ENCODE data around the gene ITGB1. TPM values are rescaled to one million over a fixed set of nuclear protein-coding genes. Genes with fewer than 3 reads are reported as not detected.

Gene ITGB1
- total and polyA plus RNA-seq, 10 of the 15 experiments (the other 5 are each of a cell fraction or from before 2014, with no cell fraction given): 2.8 to 20.7 (median 10.4) TPM

GRCh38 chr10:32940321-32941301 is 17.4 kb downstream of the ITGB1 start:
- peaks cover 39% of the 10 kb centered on the region for H3K4me1 ChIP-seq (ENCODE audit: control insufficient read depth, insufficient read depth, low read length)
- POLR2A ChIA-PET: interaction anchor here (0.9 kb wide), 1 partner anchor 16 kb away, joined by 3 read pairs; no protein-coding TSS in a partner anchor
- TF ChIP-seq IRF3 (IDR thresholded peaks at IDR 0.05) (no peak), JUNB (IDR thresholded peaks at IDR 0.05) (no peak), POU2F2 (IDR thresholded peaks at IDR 0.05; ENCODE audit: borderline replicate concordance, low read depth, low read length) (no peak), NR2F1 (conservative IDR thresholded peaks at IDR 0.05) (peak; percentile 29), FOXM1 (IDR thresholded peaks at IDR 0.05; ENCODE audit: low read depth, low read length) (no peak), E2F4 (IDR thresholded peaks at IDR 0.05; ENCODE audit: low read depth, low read length) (no peak), RAD21 (IDR thresholded peaks at IDR 0.05; ENCODE audit: insufficient read depth, low read depth, low read length) (no peak), USF1 (IDR thresholded peaks at IDR 0.05; ENCODE audit: borderline replicate concordance, extremely low read length, insufficient read depth, low read depth, low read length) (no peak), NFIC (IDR thresholded peaks at IDR 0.05; ENCODE audit: low read depth, low read length) (peak; percentile 43; the same call in 1 of the 2 replicates), ZBTB40 (IDR thresholded peaks at IDR 0.05; ENCODE audit: borderline replicate concordance) (no peak), MEF2A (IDR thresholded peaks at IDR 0.05; ENCODE audit: insufficient read depth, low read depth, low read length) (0 out of 2 replicates have a peak, but pooled peaks have one; percentile 33), ZNF24 (IDR thresholded peaks at IDR 0.05) (peak; percentile 67; the same call in 1 of the 2 replicates), ATF2 (IDR thresholded peaks at IDR 0.05; ENCODE audit: low read length) (no peak)

More at GRCh38 chr10:32940321-32941301, 17.4 kb downstream of the ITGB1 start:
- H3K27ac ChIP-seq (ENCODE audit: control insufficient read depth, insufficient read depth): no peak overlapping the region; the same call in 1 of the 2 replicates
- SMC1A ChIA-PET (ENCODE audit: uncharacterized antibody, unreplicated experiment): no interaction called here
- CTCF ChIA-PET: interaction anchor here (0.6 to 0.9 kb wide), 2 partner anchors 9 to 578 kb away, joined by 3 read pairs; no protein-coding TSS in a partner anchor
- no peak overlapping the region for H3K4me3 ChIP-seq
- H3K27me3 ChIP-seq (replicated peaks in 1 of 2; ENCODE audit: control insufficient read depth in 2 of 2, insufficient read depth in 2 of 2, low read length in 1 of 2): no peaks in the 10 kb centered on the region
- peak; percentile 50 for ATAC-seq
- FAIRE-seq: no peak
- no peak overlapping the region for H3K9ac ChIP-seq (ENCODE audit: control insufficient read depth, insufficient read depth, low read length)
- intact Hi-C loops (cut with micrococcal nuclease; ENCODE audit: unreplicated experiment): no loop called here
- RAD21 ChIA-PET (ENCODE audit: unreplicated experiment): no interaction called here
- H4K20me1 ChIP-seq (ENCODE audit: control insufficient read depth, insufficient read depth): no peaks in the 10 kb centered on the region
- peaks cover 37% of the 10 kb centered on the region for H3K79me2 ChIP-seq (ENCODE audit: control insufficient read depth, insufficient read depth, low read length)
- no peak overlapping the region for H2AFZ ChIP-seq (ENCODE audit: control insufficient read depth, low read depth, low read length)
- DNase-seq (ENCODE audit: low read depth, low spot score): no peak
- 15% methylated on average over 10 of the region's 10 CpGs for WGBS (ENCODE audit: insufficient coverage, insufficient replicate concordance, low lambda C conversion rate, missing lambda C conversion rate)
- no peaks in the 10 kb centered on the region; a peak in 2 of 4 replicates for H3K36me3 ChIP-seq (ENCODE audit: control insufficient read depth in 2 of 2, insufficient read depth in 2 of 2, low read length in 1 of 2)
- no TSS peak for BruUV-seq (replicated peaks)
- in situ Hi-C loops (cut with MboI): no loop called here
- peak overlapping the region; percentile 14; the same call in 1 of the 2 replicates for H3K4me2 ChIP-seq (ENCODE audit: control insufficient read depth, insufficient read depth)
- no peaks in the 10 kb centered on the region; the same call in 2 of the 3 replicates for H3K9me3 ChIP-seq (replicated peaks; ENCODE audit: control insufficient read depth, insufficient read depth, low read length)
